Measurements from ENCODE around the gene ELF4.

DNA sequence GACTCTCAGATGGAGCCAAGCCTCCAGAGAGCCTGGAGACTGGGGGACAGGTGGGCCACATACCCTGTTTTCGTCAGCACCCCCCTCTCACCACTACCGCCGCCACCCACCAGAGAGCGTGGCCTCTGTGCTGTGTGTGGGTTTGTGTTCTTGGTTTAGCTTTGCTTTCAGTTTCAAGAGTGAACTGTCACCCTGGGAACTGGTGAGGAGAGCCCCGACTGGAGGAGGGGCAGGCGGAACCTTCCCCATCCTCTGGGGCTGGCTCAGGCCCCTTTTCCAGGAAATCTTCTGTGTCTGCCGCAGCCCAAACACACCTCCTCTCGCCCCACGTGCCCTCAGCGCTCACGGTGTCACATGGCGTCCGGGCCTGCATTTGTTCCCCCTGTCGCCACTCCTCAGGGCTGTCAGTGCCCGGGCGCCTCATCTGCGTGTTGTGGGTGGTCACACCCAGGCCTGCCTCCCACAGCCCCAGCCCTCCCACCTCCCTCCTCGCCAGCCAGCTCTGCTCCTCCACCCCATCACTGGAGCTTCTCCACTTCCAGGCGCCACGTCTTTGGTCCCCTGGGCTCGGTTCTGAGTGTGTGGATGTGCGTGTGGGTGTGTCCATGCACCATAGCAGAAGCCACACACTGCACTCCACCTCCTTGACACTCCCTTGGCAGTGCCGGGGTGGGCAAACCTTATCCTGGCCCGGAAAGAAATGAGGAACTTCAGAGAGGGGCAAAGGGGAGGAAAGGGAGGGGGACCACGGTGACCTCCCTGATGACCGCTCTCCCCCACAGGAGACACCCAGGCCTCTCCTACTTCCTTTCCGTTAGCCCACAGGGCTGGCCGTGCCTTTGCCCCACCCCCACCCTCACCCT is 27.8 kb downstream of the ELF4 start:
- TF ChIP-seq POLR2A (IDR thresholded peaks at IDR 0.05) (no peak), CTCF (IDR thresholded peaks at IDR 0.05) (peak in 3 of 6 experiments; percentile 23 to 39 (median 23))
